ENCODE results near the gene ELL2. TPM values are rescaled to one million over a fixed set of nuclear protein-coding genes. Genes with fewer than 3 reads are reported as not detected.

Gene ELL2
- total and polyA plus RNA-seq, 2 of the 13 experiments (the other 11 are each of a cell fraction or from before 2014, with no cell fraction given): 78.9 to 97.1 TPM

- no peak for TF ChIP-seq ZNF576 (CRISPR knock-in tag; IDR thresholded peaks at IDR 0.05)
- no peak for TF ChIP-seq ZMYM3 (CRISPR knock-in tag; IDR thresholded peaks at IDR 0.05)
- TF ChIP-seq ARID5B (CRISPR knock-in tag; IDR thresholded peaks at IDR 0.05): no peak; the same call in 1 of the 2 replicates
- peak; percentile 56; the same call in 1 of the 2 replicates for TF ChIP-seq ZMYM4 (CRISPR knock-in tag; IDR thresholded peaks at IDR 0.05)
- no peak for TF ChIP-seq WIZ (CRISPR knock-in tag; IDR thresholded peaks at IDR 0.05)
- TF ChIP-seq ZBTB21 (CRISPR knock-in tag; IDR thresholded peaks at IDR 0.05): no peak
- TF ChIP-seq ZFP36L1 (CRISPR knock-in tag; IDR thresholded peaks at IDR 0.05): no peak
- TF ChIP-seq GLI4 (CRISPR knock-in tag; IDR thresholded peaks at IDR 0.05; ENCODE audit: borderline replicate concordance): no peak
- no peak for TF ChIP-seq ELK4 (CRISPR knock-in tag; IDR thresholded peaks at IDR 0.05; ENCODE audit: borderline replicate concordance)
- peak; percentile 97 for TF ChIP-seq ZNF281 (CRISPR knock-in tag; IDR thresholded peaks at IDR 0.05; ENCODE audit: borderline replicate concordance)
- TF ChIP-seq HOXA5 (CRISPR knock-in tag; IDR thresholded peaks at IDR 0.05): no peak
- no peak for TF ChIP-seq SNAI1 (CRISPR knock-in tag; IDR thresholded peaks at IDR 0.05; ENCODE audit: borderline replicate concordance)
- TF ChIP-seq SP2 (CRISPR knock-in tag; IDR thresholded peaks at IDR 0.05): no peak
- TF ChIP-seq ZNF841 (CRISPR knock-in tag; IDR thresholded peaks at IDR 0.05; ENCODE audit: borderline replicate concordance): no peak
- no peak for TF ChIP-seq ZBTB7B (CRISPR knock-in tag; IDR thresholded peaks at IDR 0.05)
- TF ChIP-seq ZNF772 (CRISPR knock-in tag; IDR thresholded peaks at IDR 0.05): no peak
- TF ChIP-seq ARNTL (CRISPR knock-in tag; IDR thresholded peaks at IDR 0.05): no peak
- no peak for TF ChIP-seq MLXIP (CRISPR knock-in tag; IDR thresholded peaks at IDR 0.05; ENCODE audit: borderline replicate concordance)
These were observed 52.9 kb downstream of the ELL2 start (continued) for GRCh38 chr5:95908799-95909198.

All from HepG2 (cell line).